Smooth muscle cell (in vitro differentiated cells): Measurements from ENCODE around the gene CYB561A3. TPM values are rescaled to one million over a fixed set of nuclear protein-coding genes. Genes with fewer than 3 reads are reported as not detected.

ENCODE experiments used
- DNase-seq: peaks from one replicate; lab custom pipeline; 2025; ENCODE audit not compliant: unreplicated experiment; lab: John Stamatoyannopoulos, UW
- H2AFZ ChIP-seq: fragments of 200-600 bp; sonication (generic); 2 replicates; pipeline ENCODE4 v1.6.0; 2016; ENCODE audit warnings: antibody characterized with exemption, low read depth, mild to moderate bottlenecking
- H3F3A ChIP-seq: fragments of 200-600 bp; sonication (generic); 2 replicates; pipeline ENCODE4 v1.6.0; 2017; ENCODE audit warnings: antibody characterized with exemption, low read depth
- H3K27ac ChIP-seq: fragments of 200-600 bp; sonication (generic); 2 replicates; pipeline ENCODE4 v1.5.1; 2016; ENCODE audit warnings: low read depth, mild to moderate bottlenecking
- H3K27me3 ChIP-seq: fragments of 200-600 bp; sonication (generic); 2 replicates; pipeline ENCODE4 v1.6.1; 2016; ENCODE audit warnings: low read depth, mild to moderate bottlenecking
- H3K36me3 ChIP-seq: fragments of 200-600 bp; sonication (generic); 2 replicates; pipeline ENCODE4 v1.5.1; 2016; ENCODE audit warnings: low read depth
- H3K4me1 ChIP-seq: fragments of 200-600 bp; sonication (generic); 2 replicates; pipeline ENCODE4 v1.5.1; 2016; ENCODE audit warnings: low read depth
- H3K4me2 ChIP-seq: fragments of 200-600 bp; sonication (generic); 2 replicates; pipeline ENCODE4 v1.6.0; 2016; ENCODE audit warnings: mild to moderate bottlenecking
- H3K4me3 ChIP-seq: fragments of 200-600 bp; sonication (generic); 2 replicates; pipeline ENCODE4 v1.5.1; 2016; ENCODE audit warnings: mild to moderate bottlenecking
- H3K79me2 ChIP-seq: fragments of 200-600 bp; sonication (generic); 2 replicates; pipeline ENCODE4 v1.6.0; 2016; ENCODE audit warnings: low read depth, mild to moderate bottlenecking
- H3K9ac ChIP-seq: fragments of 200-600 bp; sonication (generic); 2 replicates; pipeline ENCODE4 v1.6.0; 2016; ENCODE audit warnings: low read depth
- H3K9me3 ChIP-seq: fragments of 200-600 bp; sonication (generic); replicated peaks from 2 replicates; pipeline ENCODE4 v1.5.1; 2016; ENCODE audit warnings: low read depth
- H4K20me1 ChIP-seq: fragments of 200-600 bp; sonication (generic); 2 replicates; pipeline ENCODE4 v1.6.0; 2016; ENCODE audit warnings: low read depth
- WGBS: methylation state at CpG from one replicate; pipeline ENCODE4 v1.1.7; 2016; ENCODE audit warnings: low lambda C conversion rate; 5-methylcytosine and 5-hydroxymethylcytosine counted together
- polyA plus RNA-seq: library from polyadenylated mRNA; unstranded; fragments of >200 nt; fragmentation: Nextera tagmentation; extraction: Ambion mirVana; gene quantifications from 2 replicates; pipeline ENCODE4 v1.2.1, GENCODE V29; 2016
- total RNA-seq: library from RNA; depleted of rRNA; stranded (reverse); fragments of >200 nt; gene quantifications from 2 replicates; pipeline ENCODE4 v1.2.3, GENCODE V29; 2014
- TF ChIP-seq, protein P1 (sequence below): fragments of 200-600 bp; sonication (generic); IDR thresholded peaks from 2 replicates; pipeline ENCODE4 v1.5.1; 2017; ENCODE audit warnings: borderline replicate concordance, mild to moderate bottlenecking, antibody characterized with exemption; ENCODE audit not compliant: insufficient read depth, poor library complexity, severe bottlenecking

The CYB561A3 gene
- total and polyA plus RNA-seq, 2 experiments from 2014 or later, result 19.1 to 23.7 TPM

DNA sequence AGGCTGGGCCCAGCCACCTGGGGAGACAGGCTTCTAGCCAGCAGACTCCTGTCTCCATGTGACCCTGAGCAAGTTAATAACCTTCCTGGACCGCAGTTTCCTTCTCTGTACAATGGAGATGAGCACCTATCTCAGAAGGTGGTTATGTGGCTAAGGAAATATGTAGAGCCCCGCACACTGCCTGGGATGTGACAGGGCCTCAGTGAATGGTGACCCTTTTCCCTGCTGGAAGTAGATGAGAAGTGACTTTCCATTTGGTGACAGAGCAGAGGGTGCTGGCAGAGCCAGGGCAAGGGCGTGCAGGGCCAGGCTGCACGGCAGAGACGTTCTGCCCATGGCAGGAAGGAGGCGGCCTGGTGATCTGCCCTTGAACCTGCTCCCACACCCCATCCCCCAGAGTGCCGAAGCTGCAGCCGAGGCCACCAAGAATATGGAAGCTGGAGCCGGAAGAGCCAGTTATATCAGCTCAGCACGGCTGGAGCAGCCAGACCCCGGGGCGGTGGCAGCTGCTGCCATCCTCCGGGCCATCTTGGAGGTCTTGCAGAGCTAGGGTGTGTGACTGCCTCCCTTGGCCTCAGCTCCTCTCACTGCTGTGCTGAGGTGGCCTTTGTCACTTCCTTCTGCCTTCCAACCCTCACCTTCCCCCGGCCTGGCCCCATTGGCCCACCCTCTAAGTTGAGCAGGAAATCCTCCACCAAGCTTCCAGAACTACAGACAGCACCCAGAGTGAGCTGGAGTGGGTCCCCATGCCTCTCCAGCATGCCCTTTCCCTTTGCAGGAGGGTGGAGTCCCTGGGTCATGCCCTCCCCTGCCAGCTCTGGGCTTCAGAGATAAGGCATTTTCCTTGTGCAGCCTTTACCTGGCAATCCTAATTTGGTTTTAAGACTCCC lies 15.5 kb downstream of the CYB561A3 start:
- DNase-seq, result no peak
- TF ChIP-seq, protein P1, sequence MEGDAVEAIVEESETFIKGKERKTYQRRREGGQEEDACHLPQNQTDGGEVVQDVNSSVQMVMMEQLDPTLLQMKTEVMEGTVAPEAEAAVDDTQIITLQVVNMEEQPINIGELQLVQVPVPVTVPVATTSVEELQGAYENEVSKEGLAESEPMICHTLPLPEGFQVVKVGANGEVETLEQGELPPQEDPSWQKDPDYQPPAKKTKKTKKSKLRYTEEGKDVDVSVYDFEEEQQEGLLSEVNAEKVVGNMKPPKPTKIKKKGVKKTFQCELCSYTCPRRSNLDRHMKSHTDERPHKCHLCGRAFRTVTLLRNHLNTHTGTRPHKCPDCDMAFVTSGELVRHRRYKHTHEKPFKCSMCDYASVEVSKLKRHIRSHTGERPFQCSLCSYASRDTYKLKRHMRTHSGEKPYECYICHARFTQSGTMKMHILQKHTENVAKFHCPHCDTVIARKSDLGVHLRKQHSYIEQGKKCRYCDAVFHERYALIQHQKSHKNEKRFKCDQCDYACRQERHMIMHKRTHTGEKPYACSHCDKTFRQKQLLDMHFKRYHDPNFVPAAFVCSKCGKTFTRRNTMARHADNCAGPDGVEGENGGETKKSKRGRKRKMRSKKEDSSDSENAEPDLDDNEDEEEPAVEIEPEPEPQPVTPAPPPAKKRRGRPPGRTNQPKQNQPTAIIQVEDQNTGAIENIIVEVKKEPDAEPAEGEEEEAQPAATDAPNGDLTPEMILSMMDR, result no peak
- Histone ChIP-seq H3K36me3 (no peaks in the 10 kb centered on the region), H3K27ac (no peak overlapping the region), H3K9me3 (no peaks in the 10 kb centered on the region), H3K9ac (no peak overlapping the region), H3K79me2 (no peaks in the 10 kb centered on the region), H3K4me2 (no peak overlapping the region), H3K4me1 (no peaks in the 10 kb centered on the region), H3K4me3 (no peak overlapping the region), H3F3A (no peaks in the 10 kb centered on the region), H4K20me1 (no peaks in the 10 kb centered on the region), H2AFZ (no peak overlapping the region), H3K27me3 (no peaks in the 10 kb centered on the region)
- 89% methylated on average over 14 of the region's 14 CpGs for WGBS

GRCh38 chr11:61345170-61345610 lies 16.5 kb downstream of the CYB561A3 start:
- Histone ChIP-seq H3K4me2 (no peak overlapping the region), H3K79me2 (no peaks in the 10 kb centered on the region), H3F3A (no peaks in the 10 kb centered on the region), H4K20me1 (no peaks in the 10 kb centered on the region), H3K36me3 (no peaks in the 10 kb centered on the region), H3K27ac (no peak overlapping the region), H2AFZ (no peak overlapping the region), H3K4me1 (no peaks in the 10 kb centered on the region), H3K27me3 (no peaks in the 10 kb centered on the region), H3K9me3 (no peaks in the 10 kb centered on the region), H3K9ac (no peak overlapping the region), H3K4me3 (no peak overlapping the region)
- DNase-seq, result no peak
- TF ChIP-seq, protein P1, result no peak
- 79% methylated on average over 4 of the region's 4 CpGs for WGBS

- no peaks in the 10 kb centered on the region for H3K4me1 ChIP-seq
- 96% methylated on average over 29 of the region's 29 CpGs for WGBS
- no peak overlapping the region for H3K27ac ChIP-seq
- H4K20me1 ChIP-seq, result no peaks in the 10 kb centered on the region
- no peaks in the 10 kb centered on the region for H3F3A ChIP-seq
- no peak overlapping the region for H3K9ac ChIP-seq
- H2AFZ ChIP-seq, result no peak overlapping the region
- no peaks in the 10 kb centered on the region for H3K27me3 ChIP-seq
- TF ChIP-seq, protein P1, result no peak
- no peaks in the 10 kb centered on the region for H3K79me2 ChIP-seq
- H3K4me2 ChIP-seq, result no peak overlapping the region
- H3K9me3 ChIP-seq, result no peaks in the 10 kb centered on the region
- no peaks in the 10 kb centered on the region for H3K36me3 ChIP-seq
- no peak overlapping the region for H3K4me3 ChIP-seq
- no peak for DNase-seq
Measured at GRCh38 chr11:61343792-61344745, 17.6 kb downstream of the CYB561A3 start.
